Liver (tissue), 9 donors: Measurements from ENCODE around the gene POGZ. TPM values are rescaled to one million over a fixed set of nuclear protein-coding genes. Genes with fewer than 3 reads are reported as not detected.
A peak's percentile ranks its signal among the peaks of the same experiment; 100 is the strongest.

Experiments
- DNase-seq: peaks from one replicate; pipeline ENCODE4 v3.0.0-alpha.2; 2017; ENCODE audit warnings: low spot score
- H3K27ac ChIP-seq, 2 donors: one replicate each; pipeline ENCODE4 v1.7.0; 2013; ENCODE audit warnings: inconsistent platforms in 2 of 2, low read length in 2 of 2, control low read depth in 1 of 2, low read depth in 1 of 2, mild to moderate bottlenecking in 1 of 2
- H3K27me3 ChIP-seq, 4 donors: one replicate each; pipeline versions ENCODE4 v1.6.1 to v1.7.0; 2013; ENCODE audit warnings: low read length in 3 of 4, inconsistent platforms in 1 of 4, mild to moderate bottlenecking in 1 of 4, moderate library complexity in 1 of 4; ENCODE audit not compliant: control insufficient read depth in 4 of 4, insufficient read depth in 4 of 4
- H3K36me3 ChIP-seq, 4 donors: one replicate each; pipeline versions ENCODE4 v1.6.1 to v1.7.0; 2013; ENCODE audit warnings: low read length in 3 of 4, mild to moderate bottlenecking in 3 of 4, low read depth in 1 of 4, moderate library complexity in 1 of 4; ENCODE audit not compliant: control insufficient read depth in 4 of 4, insufficient read depth in 3 of 4
- H3K4me1 ChIP-seq, 4 donors: one replicate each; pipeline versions ENCODE4 v1.6.1 to v1.7.0; 2013; ENCODE audit warnings: low read length in 3 of 4, mild to moderate bottlenecking in 3 of 4, moderate library complexity in 1 of 4; ENCODE audit not compliant: control insufficient read depth in 4 of 4, insufficient read depth in 4 of 4
- H3K4me3 ChIP-seq, 3 donors: one replicate each; pipeline versions ENCODE4 v1.6.1 to v1.7.0; 2013; ENCODE audit warnings: low read length in 3 of 3, control low read depth in 1 of 3, low read depth in 1 of 3, mild to moderate bottlenecking in 1 of 3
- H3K9ac ChIP-seq, 2 donors: one replicate each; pipeline ENCODE4 v1.7.0; 2013; ENCODE audit warnings: low read length in 2 of 2, mild to moderate bottlenecking in 2 of 2, moderate library complexity in 2 of 2, control low read depth in 1 of 2, low read depth in 1 of 2
- H3K9me3 ChIP-seq, 4 donors: one replicate each; pipeline versions ENCODE4 v1.6.1 to v1.7.0; 2013; ENCODE audit warnings: low read length in 3 of 4; ENCODE audit not compliant: control insufficient read depth in 4 of 4
- EGR1 ChIP-seq, 2 donors: IDR thresholded peaks; 2 replicates each; pipeline ENCODE4 v1.6.1; 2016 to 2018; ENCODE audit warnings: antibody characterized with exemption in 2 of 2, low read depth in 2 of 2
- FOXA1 ChIP-seq: IDR thresholded peaks from 2 replicates; pipeline ENCODE4 v1.6.1; 2016; ENCODE audit warnings: antibody characterized with exemption
- FOXA2 ChIP-seq: IDR thresholded peaks from 2 replicates; pipeline ENCODE4 v1.6.1; 2016; ENCODE audit warnings: antibody characterized with exemption
- GABPA ChIP-seq, 2 donors: IDR thresholded peaks in 1 of 2; conservative IDR thresholded peaks in 1 of 2; 2 replicates each; pipeline ENCODE4 v1.6.1; 2016; ENCODE audit warnings: antibody characterized with exemption in 2 of 2, mild to moderate bottlenecking in 1 of 2, moderate library complexity in 1 of 2
- HNF4A ChIP-seq, 2 donors: conservative IDR thresholded peaks; 2 replicates each; pipeline ENCODE4 v1.6.1; 2016; ENCODE audit warnings: antibody characterized with exemption in 2 of 2, mild to moderate bottlenecking in 2 of 2
- HNF4G ChIP-seq: IDR thresholded peaks from 2 replicates; pipeline ENCODE4 v1.6.1; 2016; ENCODE audit warnings: antibody characterized with exemption
- JUND ChIP-seq, 2 donors: IDR thresholded peaks; 2 replicates each; pipeline ENCODE4 v1.6.1; 2016; ENCODE audit warnings: antibody characterized with exemption in 2 of 2
- NR2F2 ChIP-seq: IDR thresholded peaks from 2 replicates; pipeline ENCODE4 v1.6.1; 2016; ENCODE audit warnings: antibody characterized with exemption
- RAD21 ChIP-seq, 2 donors: IDR thresholded peaks; 2 replicates each; pipeline ENCODE4 v1.6.1; 2016; ENCODE audit warnings: antibody characterized with exemption in 2 of 2, mild to moderate bottlenecking in 2 of 2
- RXRA ChIP-seq, 2 donors: IDR thresholded peaks; 2 replicates each; pipeline ENCODE4 v1.6.1; 2017 to 2018; ENCODE audit warnings: antibody characterized with exemption in 2 of 2, mild to moderate bottlenecking in 1 of 2
- SP1 ChIP-seq: IDR thresholded peaks from 2 replicates; pipeline ENCODE4 v1.6.1; 2018; ENCODE audit warnings: antibody characterized with exemption, mild to moderate bottlenecking
- TAF1 ChIP-seq: conservative IDR thresholded peaks from 2 replicates; pipeline ENCODE4 v1.6.1; 2016; ENCODE audit warnings: antibody characterized with exemption, mild to moderate bottlenecking
- YY1 ChIP-seq: IDR thresholded peaks from 2 replicates; pipeline ENCODE4 v1.6.1; 2016; ENCODE audit warnings: antibody characterized with exemption, mild to moderate bottlenecking
- WGBS: extraction: QIAGEN DNeasy Blood & Tissue Kit; methylation state at CpG from one replicate; pipeline ENCODE4 v1.1.7; 2013; 5-methylcytosine and 5-hydroxymethylcytosine counted together
- polyA plus RNA-seq, 2 donors: library from polyadenylated mRNA; stranded (reverse) in 1 of 2; unstranded in 1 of 2; fragments of 200-250 nt in 1 of 2; fragments of >200 nt in 1 of 2; fragmentation: Nextera tagmentation in 1 of 2; extraction: Ambion mirVana in 1 of 2; gene quantifications; one replicate each; pipeline versions ENCODE4 v1.2.1 to v1.2.3, GENCODE V29; 2013 to 2015
- total RNA-seq, 2 donors: library from RNA; depleted of rRNA; stranded (reverse); fragments of >200 nt; gene quantifications; one replicate each; pipeline ENCODE4 v1.2.3, GENCODE V29; 2014
- TF ChIP-seq, protein P1 (sequence below): IDR thresholded peaks from 2 replicates; pipeline ENCODE4 v1.6.1; 2016; ENCODE audit warnings: antibody characterized with exemption
- TF ChIP-seq, protein P2 (sequence below): fragments of 150-350 bp; IDR thresholded peaks from 2 replicates; pipeline ENCODE4 v1.5.1; 2017; ENCODE audit warnings: improper control_type of control experiment, low read depth, low read length; ENCODE audit not compliant: missing input control
- TF ChIP-seq, protein P3 (sequence below): IDR thresholded peaks from 2 replicates; pipeline ENCODE4 v1.6.1; 2016; ENCODE audit warnings: antibody characterized with exemption
- TF ChIP-seq, protein P4 (sequence below): IDR thresholded peaks from 2 replicates; pipeline ENCODE4 v1.6.1; 2016; ENCODE audit warnings: antibody characterized with exemption, mild to moderate bottlenecking
- TF ChIP-seq, protein P5 (sequence below): IDR thresholded peaks from 2 replicates; pipeline ENCODE4 v1.6.1; 2016; ENCODE audit warnings: antibody characterized with exemption
- donor health status: healthy.
- donor health status: healthy.
- donor health status: healthy.
- donor health status: healthy.
- donor health status: healthy.

Gene POGZ
- total and polyA plus RNA-seq, 4 donors, result 7.7 to 30.1 (median 17.3) TPM

DNA sequence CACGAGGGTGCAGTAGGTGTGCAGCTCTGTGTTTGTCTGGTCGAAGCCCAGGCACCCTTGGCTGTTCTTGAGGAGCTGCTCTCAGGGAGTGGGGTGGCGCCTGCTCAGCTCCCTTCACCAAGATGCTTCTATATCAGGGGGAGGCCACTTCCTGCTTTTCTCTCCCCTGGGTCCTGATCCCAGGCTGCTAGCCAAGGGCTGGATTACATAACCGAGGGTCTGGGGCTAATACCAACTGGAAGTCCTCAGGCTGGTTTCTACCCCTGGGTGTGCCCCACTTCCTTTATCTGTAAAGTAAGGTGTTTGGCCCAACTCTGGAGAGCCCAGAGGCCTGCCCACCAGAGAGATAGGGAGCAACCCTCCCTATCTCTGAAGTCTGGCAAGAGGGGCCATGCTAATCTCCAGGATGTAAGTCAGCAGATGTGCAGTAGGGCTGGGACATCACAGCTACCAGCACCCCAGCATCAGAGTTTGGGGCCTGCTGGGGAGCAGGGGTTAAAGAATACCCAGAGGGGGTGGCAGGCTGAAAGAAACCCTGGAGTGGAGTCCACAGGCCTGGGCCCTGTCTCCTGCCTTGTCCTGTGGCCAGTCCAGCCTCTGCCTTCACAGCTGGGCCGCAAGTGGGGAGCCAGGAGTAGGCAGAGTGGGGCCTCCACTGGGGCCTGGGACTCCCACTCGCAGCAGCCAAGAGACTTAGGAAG lies 88.9 kb downstream of the POGZ start:
- Histone ChIP-seq H3K36me3 (peaks cover 6 to 16% (median 15%) of the 10 kb centered on the region in 4 donors), H3K9ac (no peak overlapping the region), H3K9me3 (no peaks in the 10 kb centered on the region), H3K4me3 (no peak overlapping the region), H3K27ac (peak overlapping the region; percentile 26 to 42), H3K4me1 (peaks cover 18 to 53% (median 45%) of the 10 kb centered on the region in 4 donors), H3K27me3 (no peaks in the 10 kb centered on the region)
- TF ChIP-seq NR2F2 (peak; percentile 39), FOXA1 (no peak)
- peak; percentile 81 for DNase-seq
- 58% methylated on average over 6 of the region's 6 CpGs for WGBS

DNA sequence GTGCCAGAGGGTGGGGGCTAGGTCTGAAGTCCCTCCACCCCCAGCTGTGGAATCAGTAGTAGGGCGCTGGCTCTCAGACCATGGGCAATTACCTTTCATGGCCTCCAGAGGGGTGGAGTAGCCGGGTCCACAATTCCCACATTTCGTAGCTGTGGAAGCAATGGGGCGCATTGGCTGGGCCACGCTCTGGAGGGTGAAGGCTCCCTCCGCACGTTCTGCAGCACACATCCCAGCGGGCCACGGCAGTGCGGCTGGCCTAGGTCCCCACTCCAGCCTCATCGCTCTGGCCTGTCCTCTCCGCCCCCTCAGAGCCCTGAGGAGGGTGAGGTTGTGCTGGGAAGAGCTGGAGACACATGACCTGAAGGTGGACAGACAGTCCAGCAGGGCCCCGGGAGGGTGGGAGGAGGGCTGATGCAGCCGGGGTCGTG lies 89.7 kb downstream of the POGZ start:
- Histone ChIP-seq H3K27ac (peak overlapping the region in 1 of 2 donors; percentile 26), H3K9ac (no peak overlapping the region), H3K9me3 (no peaks in the 10 kb centered on the region), H3K27me3 (no peaks in the 10 kb centered on the region), H3K4me1 (peaks cover 18 to 53% (median 45%) of the 10 kb centered on the region in 4 donors), H3K4me3 (no peak overlapping the region), H3K36me3 (peaks cover 8 to 23% (median 23%) of the 10 kb centered on the region in 4 donors)
- TF ChIP-seq HNF4A (conservative IDR thresholded peaks at IDR 0.05), result no peak
- TF ChIP-seq GABPA (IDR thresholded peaks at IDR 0.05 in 1 of 2, conservative IDR thresholded peaks at IDR 0.05 in 1 of 2), result no peak
- 82% methylated on average over 15 of the region's 15 CpGs for WGBS
- DNase-seq, result no peak

DNA sequence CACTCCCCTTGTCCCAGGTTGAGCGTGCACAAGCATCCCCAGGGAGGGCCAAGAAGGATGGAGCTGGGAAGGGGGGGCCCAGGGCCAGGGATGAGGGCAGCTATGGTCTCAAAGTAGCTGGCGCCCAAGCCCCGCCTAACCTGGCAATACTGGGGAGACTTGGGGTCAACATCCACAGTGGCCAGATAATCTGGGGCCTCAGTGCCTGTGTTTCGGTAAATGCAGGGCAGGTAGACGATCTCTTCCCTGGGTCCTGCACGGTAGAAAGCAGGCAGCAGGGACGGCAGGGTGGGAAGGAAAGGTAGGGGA lies 90.0 kb downstream of the POGZ start:
- DNase-seq, result no peak
- H3K9ac ChIP-seq, result no peak overlapping the region
- H3K4me3 ChIP-seq, result no peak overlapping the region
- WGBS, result 87% methylated on average over 7 of the region's 7 CpGs
- H3K27me3 ChIP-seq, result no peaks in the 10 kb centered on the region
- no peaks in the 10 kb centered on the region for H3K9me3 ChIP-seq
- H3K36me3 ChIP-seq, result peaks cover 8 to 27% (median 26%) of the 10 kb centered on the region in 4 donors
- H3K27ac ChIP-seq, result peak overlapping the region in 1 of 2 donors; percentile 26
- peaks cover 18 to 53% (median 45%) of the 10 kb centered on the region in 4 donors for H3K4me1 ChIP-seq
- TF ChIP-seq, protein P1, sequence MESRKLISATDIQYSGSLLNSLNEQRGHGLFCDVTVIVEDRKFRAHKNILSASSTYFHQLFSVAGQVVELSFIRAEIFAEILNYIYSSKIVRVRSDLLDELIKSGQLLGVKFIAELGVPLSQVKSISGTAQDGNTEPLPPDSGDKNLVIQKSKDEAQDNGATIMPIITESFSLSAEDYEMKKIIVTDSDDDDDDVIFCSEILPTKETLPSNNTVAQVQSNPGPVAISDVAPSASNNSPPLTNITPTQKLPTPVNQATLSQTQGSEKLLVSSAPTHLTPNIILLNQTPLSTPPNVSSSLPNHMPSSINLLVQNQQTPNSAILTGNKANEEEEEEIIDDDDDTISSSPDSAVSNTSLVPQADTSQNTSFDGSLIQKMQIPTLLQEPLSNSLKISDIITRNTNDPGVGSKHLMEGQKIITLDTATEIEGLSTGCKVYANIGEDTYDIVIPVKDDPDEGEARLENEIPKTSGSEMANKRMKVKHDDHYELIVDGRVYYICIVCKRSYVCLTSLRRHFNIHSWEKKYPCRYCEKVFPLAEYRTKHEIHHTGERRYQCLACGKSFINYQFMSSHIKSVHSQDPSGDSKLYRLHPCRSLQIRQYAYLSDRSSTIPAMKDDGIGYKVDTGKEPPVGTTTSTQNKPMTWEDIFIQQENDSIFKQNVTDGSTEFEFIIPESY, result no peak
- no peak for TF ChIP-seq JUND (IDR thresholded peaks at IDR 0.05)
- TF ChIP-seq, protein P2, sequence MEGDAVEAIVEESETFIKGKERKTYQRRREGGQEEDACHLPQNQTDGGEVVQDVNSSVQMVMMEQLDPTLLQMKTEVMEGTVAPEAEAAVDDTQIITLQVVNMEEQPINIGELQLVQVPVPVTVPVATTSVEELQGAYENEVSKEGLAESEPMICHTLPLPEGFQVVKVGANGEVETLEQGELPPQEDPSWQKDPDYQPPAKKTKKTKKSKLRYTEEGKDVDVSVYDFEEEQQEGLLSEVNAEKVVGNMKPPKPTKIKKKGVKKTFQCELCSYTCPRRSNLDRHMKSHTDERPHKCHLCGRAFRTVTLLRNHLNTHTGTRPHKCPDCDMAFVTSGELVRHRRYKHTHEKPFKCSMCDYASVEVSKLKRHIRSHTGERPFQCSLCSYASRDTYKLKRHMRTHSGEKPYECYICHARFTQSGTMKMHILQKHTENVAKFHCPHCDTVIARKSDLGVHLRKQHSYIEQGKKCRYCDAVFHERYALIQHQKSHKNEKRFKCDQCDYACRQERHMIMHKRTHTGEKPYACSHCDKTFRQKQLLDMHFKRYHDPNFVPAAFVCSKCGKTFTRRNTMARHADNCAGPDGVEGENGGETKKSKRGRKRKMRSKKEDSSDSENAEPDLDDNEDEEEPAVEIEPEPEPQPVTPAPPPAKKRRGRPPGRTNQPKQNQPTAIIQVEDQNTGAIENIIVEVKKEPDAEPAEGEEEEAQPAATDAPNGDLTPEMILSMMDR, result no peak
- no peak for TF ChIP-seq HNF4A (conservative IDR thresholded peaks at IDR 0.05)
- TF ChIP-seq HNF4G, result no peak
- TF ChIP-seq, protein P3, sequence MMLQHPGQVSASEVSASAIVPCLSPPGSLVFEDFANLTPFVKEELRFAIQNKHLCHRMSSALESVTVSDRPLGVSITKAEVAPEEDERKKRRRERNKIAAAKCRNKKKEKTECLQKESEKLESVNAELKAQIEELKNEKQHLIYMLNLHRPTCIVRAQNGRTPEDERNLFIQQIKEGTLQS, result no peak
- TF ChIP-seq, protein P4, sequence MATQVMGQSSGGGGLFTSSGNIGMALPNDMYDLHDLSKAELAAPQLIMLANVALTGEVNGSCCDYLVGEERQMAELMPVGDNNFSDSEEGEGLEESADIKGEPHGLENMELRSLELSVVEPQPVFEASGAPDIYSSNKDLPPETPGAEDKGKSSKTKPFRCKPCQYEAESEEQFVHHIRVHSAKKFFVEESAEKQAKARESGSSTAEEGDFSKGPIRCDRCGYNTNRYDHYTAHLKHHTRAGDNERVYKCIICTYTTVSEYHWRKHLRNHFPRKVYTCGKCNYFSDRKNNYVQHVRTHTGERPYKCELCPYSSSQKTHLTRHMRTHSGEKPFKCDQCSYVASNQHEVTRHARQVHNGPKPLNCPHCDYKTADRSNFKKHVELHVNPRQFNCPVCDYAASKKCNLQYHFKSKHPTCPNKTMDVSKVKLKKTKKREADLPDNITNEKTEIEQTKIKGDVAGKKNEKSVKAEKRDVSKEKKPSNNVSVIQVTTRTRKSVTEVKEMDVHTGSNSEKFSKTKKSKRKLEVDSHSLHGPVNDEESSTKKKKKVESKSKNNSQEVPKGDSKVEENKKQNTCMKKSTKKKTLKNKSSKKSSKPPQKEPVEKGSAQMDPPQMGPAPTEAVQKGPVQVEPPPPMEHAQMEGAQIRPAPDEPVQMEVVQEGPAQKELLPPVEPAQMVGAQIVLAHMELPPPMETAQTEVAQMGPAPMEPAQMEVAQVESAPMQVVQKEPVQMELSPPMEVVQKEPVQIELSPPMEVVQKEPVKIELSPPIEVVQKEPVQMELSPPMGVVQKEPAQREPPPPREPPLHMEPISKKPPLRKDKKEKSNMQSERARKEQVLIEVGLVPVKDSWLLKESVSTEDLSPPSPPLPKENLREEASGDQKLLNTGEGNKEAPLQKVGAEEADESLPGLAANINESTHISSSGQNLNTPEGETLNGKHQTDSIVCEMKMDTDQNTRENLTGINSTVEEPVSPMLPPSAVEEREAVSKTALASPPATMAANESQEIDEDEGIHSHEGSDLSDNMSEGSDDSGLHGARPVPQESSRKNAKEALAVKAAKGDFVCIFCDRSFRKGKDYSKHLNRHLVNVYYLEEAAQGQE, result no peak
- TF ChIP-seq FOXA2, result no peak
- no peak for TF ChIP-seq FOXA1
- no peak for TF ChIP-seq GABPA (IDR thresholded peaks at IDR 0.05 in 1 of 2, conservative IDR thresholded peaks at IDR 0.05 in 1 of 2)
- TF ChIP-seq, protein P5, sequence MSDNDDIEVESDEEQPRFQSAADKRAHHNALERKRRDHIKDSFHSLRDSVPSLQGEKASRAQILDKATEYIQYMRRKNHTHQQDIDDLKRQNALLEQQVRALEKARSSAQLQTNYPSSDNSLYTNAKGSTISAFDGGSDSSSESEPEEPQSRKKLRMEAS, result no peak
- TF ChIP-seq RXRA (IDR thresholded peaks at IDR 0.05), result no peak
- no peak for TF ChIP-seq RAD21 (IDR thresholded peaks at IDR 0.05)
- no peak for TF ChIP-seq SP1
- no peak for TF ChIP-seq TAF1
- no peak for TF ChIP-seq EGR1 (IDR thresholded peaks at IDR 0.05; ENCODE audit: low read depth in 2 of 2)
- TF ChIP-seq YY1, result no peak
- TF ChIP-seq NR2F2, result no peak
